Measurements from ENCODE around the gene FRMD5.

FRMD5 gene

DNA sequence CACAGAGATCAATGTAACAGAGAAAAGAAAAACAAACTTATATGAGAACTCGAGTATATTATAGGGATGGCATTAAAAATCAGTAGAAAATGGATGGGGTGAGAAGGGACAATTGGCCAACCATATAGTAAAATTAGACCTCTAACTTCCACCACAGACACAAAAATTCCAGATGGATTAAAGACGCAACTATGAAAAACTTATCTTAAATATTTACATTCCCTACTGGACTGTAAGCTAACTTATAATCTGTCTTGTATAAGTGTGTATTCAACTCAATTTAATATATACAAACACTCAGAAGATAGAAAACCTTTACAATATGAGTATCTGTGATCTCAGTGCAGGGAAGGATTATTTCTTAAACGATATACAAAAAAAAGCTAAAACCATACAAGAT is 373.6 kb downstream of the FRMD5 start:
- no peak for DNase-seq (ENCODE audit: insufficient read length, low spot score)
- no peak for FAIRE-seq
